PC-3 (cell line): Measurements from ENCODE around the gene PRR27. TPM values are rescaled to one million over a fixed set of nuclear protein-coding genes. Genes with fewer than 3 reads are reported as not detected.
"Not testable (repeated sequence)": the region's sequence is repeated elsewhere in the genome, so short reads cannot be mapped to it uniquely, and the experiment has no call there.

Source experiments
- ATAC-seq: fragments of 200-7000 bp; cut with Tn5 transposase; 2 replicates; pipeline ENCODE4 v1.9.1; 2020; ENCODE audit warnings: mild to moderate bottlenecking, moderate library complexity
- BruUV-seq: library from RNA; stranded (reverse); fragments of 400-500 nt; replicated peaks from 2 replicates; lab custom pipeline; 2021; lab: Mats Ljungman, UMichigan
- CTCF ChIA-PET: fragments of 300-600 bp; sonication (Branson Sonifier 250); formaldehyde crosslinking; loops from one replicate; lab custom pipeline; 2022; ENCODE audit warnings: antibody characterized with exemption; lab: Charles Lee
- POLR2A ChIA-PET: fragments of 300-600 bp; sonication (Branson Sonifier 250); formaldehyde crosslinking; loops from one replicate; lab custom pipeline; 2022; ENCODE audit warnings: antibody characterized with exemption; ENCODE audit not compliant: unreplicated experiment; lab: Charles Lee
- DNase-seq: peaks from one replicate; pipeline ENCODE4 v3.0.0-alpha.2; 2015
- H2AFZ ChIP-seq: fragments of 300-600 bp; sonication (generic); 2 replicates; pipeline ENCODE4 v1.6.0; 2016; ENCODE audit warnings: antibody characterized with exemption, low read length
- H3F3A ChIP-seq: fragments of 300-600 bp; sonication (generic); one replicate; pipeline ENCODE4 v1.6.0; 2017; ENCODE audit warnings: antibody characterized with exemption, low read length, control low read depth, mild to moderate bottlenecking; ENCODE audit not compliant: unreplicated experiment
- H3K27ac ChIP-seq: fragments of 300-600 bp; sonication (generic); 2 replicates; pipeline ENCODE4 v1.5.1; 2016; ENCODE audit warnings: mild to moderate bottlenecking, low read length
- H3K27me3 ChIP-seq: fragments of 300-600 bp; sonication (generic); 2 replicates; pipeline ENCODE4 v1.6.1; 2016; ENCODE audit warnings: low read length, mixed read lengths
- H3K36me3 ChIP-seq: fragments of 300-600 bp; sonication (generic); 2 replicates; pipeline ENCODE4 v1.6.1; 2016; ENCODE audit warnings: low read depth, mixed run types, low read length, mixed read lengths
- H3K4me1 ChIP-seq: fragments of 300-600 bp; sonication (generic); 2 replicates; pipeline ENCODE4 v1.5.1; 2016; ENCODE audit warnings: low read length; ENCODE audit not compliant: insufficient read depth
- H3K4me2 ChIP-seq: fragments of 300-600 bp; sonication (generic); 2 replicates; pipeline ENCODE4 v1.6.0; 2016; ENCODE audit warnings: low read length
- H3K4me3 ChIP-seq: fragments of 300-600 bp; sonication (generic); 2 replicates; pipeline ENCODE4 v1.5.1; 2016; ENCODE audit warnings: mild to moderate bottlenecking, low read length, mixed read lengths
- H3K79me2 ChIP-seq: fragments of 300-600 bp; sonication (generic); 2 replicates; pipeline ENCODE4 v1.6.1; 2017; ENCODE audit warnings: low read length, mixed read lengths
- H3K9ac ChIP-seq: fragments of 300-600 bp; sonication (generic); 2 replicates; pipeline ENCODE4 v1.6.0; 2016; ENCODE audit warnings: mild to moderate bottlenecking, low read length
- H3K9me2 ChIP-seq: fragments of 300-600 bp; sonication (generic); replicated peaks from 2 replicates; pipeline ENCODE4 v1.6.1; 2016; ENCODE audit warnings: mixed run types, low read length, mixed read lengths
- H3K9me3 ChIP-seq: fragments of 300-600 bp; sonication (generic); 2 replicates; pipeline ENCODE4 v1.6.1; 2016; ENCODE audit warnings: low read length, mixed read lengths
- H4K20me1 ChIP-seq: fragments of 300-600 bp; sonication (generic); 2 replicates; pipeline ENCODE4 v1.6.1; 2016; ENCODE audit warnings: low read length, mixed read lengths
- EZH2 ChIP-seq: fragments of 300-600 bp; sonication (generic); IDR thresholded peaks from one replicate; pipeline ENCODE4 v1.6.1; 2017; ENCODE audit warnings: antibody characterized with exemption, mild to moderate bottlenecking, low read length; ENCODE audit not compliant: unreplicated experiment
- EZH2phosphoT487 ChIP-seq: fragments of 300-600 bp; sonication (generic); IDR thresholded peaks from 2 replicates; pipeline ENCODE4 v1.6.1; 2018; ENCODE audit warnings: mild to moderate bottlenecking, antibody characterized with exemption, low read length, borderline replicate concordance
- intact Hi-C: fragments of 100-400 bp; cut with micrococcal nuclease; formaldehyde crosslinking; loops from 2 replicates; pipeline ENCODE4 v1.9.0; 2023
- total RNA-seq: library from RNA; depleted of rRNA; stranded (reverse); fragments of >200 nt; gene quantifications from 2 replicates; pipeline ENCODE4 v1.2.3, GENCODE V29; 2014; rRNA removed
- TF ChIP-seq, protein P1 (sequence below): fragments of 300-600 bp; sonication (generic); conservative IDR thresholded peaks from 2 replicates; pipeline ENCODE4 v1.5.1; 2017; ENCODE audit warnings: antibody characterized with exemption, low read depth, mild to moderate bottlenecking, low read length

PRR27 gene
- total RNA-seq, 1 experiment from 2014 or later, result not detected

GRCh38 chr4:70197842-70198241 is 43.8 kb downstream of the PRR27 start:
- Histone ChIP-seq H3K9me3 (no peaks in the 10 kb centered on the region), H3K4me2 (no peak overlapping the region), H3K27me3 (peaks cover 24% of the 10 kb centered on the region; the same call in 1 of the 2 replicates), H2AFZ (no peak overlapping the region), H3F3A (no peaks in the 10 kb centered on the region), H3K4me1 (no peaks in the 10 kb centered on the region), H3K9me2 (no peaks in the 10 kb centered on the region), H4K20me1 (no peaks in the 10 kb centered on the region), H3K36me3 (no peaks in the 10 kb centered on the region), H3K27ac (no peak overlapping the region), H3K4me3 (no peak overlapping the region), H3K9ac (no peak overlapping the region), H3K79me2 (no peaks in the 10 kb centered on the region)
- BruUV-seq, result no TSS peak
- POLR2A ChIA-PET, result no interaction called here
- DNase-seq (no peak), ATAC-seq (no peak)
- CTCF ChIA-PET, result no interaction called here
- TF ChIP-seq EZH2 (no peak), EZH2phosphoT487 (no peak)
- TF ChIP-seq, protein P1, sequence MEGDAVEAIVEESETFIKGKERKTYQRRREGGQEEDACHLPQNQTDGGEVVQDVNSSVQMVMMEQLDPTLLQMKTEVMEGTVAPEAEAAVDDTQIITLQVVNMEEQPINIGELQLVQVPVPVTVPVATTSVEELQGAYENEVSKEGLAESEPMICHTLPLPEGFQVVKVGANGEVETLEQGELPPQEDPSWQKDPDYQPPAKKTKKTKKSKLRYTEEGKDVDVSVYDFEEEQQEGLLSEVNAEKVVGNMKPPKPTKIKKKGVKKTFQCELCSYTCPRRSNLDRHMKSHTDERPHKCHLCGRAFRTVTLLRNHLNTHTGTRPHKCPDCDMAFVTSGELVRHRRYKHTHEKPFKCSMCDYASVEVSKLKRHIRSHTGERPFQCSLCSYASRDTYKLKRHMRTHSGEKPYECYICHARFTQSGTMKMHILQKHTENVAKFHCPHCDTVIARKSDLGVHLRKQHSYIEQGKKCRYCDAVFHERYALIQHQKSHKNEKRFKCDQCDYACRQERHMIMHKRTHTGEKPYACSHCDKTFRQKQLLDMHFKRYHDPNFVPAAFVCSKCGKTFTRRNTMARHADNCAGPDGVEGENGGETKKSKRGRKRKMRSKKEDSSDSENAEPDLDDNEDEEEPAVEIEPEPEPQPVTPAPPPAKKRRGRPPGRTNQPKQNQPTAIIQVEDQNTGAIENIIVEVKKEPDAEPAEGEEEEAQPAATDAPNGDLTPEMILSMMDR, result no peak
- intact Hi-C loops, result no loop called here

- Histone ChIP-seq H2AFZ (no peak overlapping the region), H4K20me1 (no peaks in the 10 kb centered on the region), H3K27me3 (peaks cover 5% of the 10 kb centered on the region; the same call in 1 of the 2 replicates), H3K9ac (no peak overlapping the region), H3K79me2 (no peaks in the 10 kb centered on the region), H3K4me3 (no peak overlapping the region), H3K36me3 (no peaks in the 10 kb centered on the region), H3K4me1 (no peaks in the 10 kb centered on the region), H3K9me2 (no peaks in the 10 kb centered on the region), H3K4me2 (no peak overlapping the region), H3K27ac (no peak overlapping the region), H3K9me3 (no peaks in the 10 kb centered on the region), H3F3A (no peaks in the 10 kb centered on the region)
- intact Hi-C loops, result no loop called here
- no peak for TF ChIP-seq EZH2
- no peak for TF ChIP-seq EZH2phosphoT487
- TF ChIP-seq, protein P1, result no peak
- BruUV-seq, result no TSS peak
- DNase-seq (no peak), ATAC-seq (no peak)
- POLR2A ChIA-PET, result no interaction called here
- CTCF ChIA-PET, result no interaction called here
Observed at GRCh38 chr4:70203601-70204000, 49.6 kb downstream of the PRR27 start.

DNA sequence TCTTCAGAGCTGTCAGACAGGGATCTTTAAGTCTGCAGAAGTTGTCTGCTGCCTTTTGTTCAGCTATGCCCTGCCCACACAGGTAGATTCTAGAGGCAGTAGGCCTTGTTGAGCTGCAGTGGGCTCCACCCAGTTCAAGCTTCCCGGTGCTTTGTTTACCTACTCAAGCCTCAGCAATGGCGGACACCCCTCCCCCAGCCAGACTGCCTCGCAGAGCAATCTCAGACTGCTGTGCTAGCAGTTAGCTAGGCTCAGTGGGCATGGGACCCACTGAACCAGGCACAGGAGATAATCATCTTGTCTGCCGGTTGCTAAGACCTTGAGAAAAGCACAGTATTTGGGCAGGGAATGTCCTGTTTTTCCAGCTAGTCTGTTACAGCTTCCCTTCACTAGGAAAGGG is 58.7 kb downstream of the PRR27 start:
- H3K4me1 ChIP-seq, H3K27ac ChIP-seq, H3K9me3 ChIP-seq, DNase-seq, H4K20me1 ChIP-seq, H3K36me3 ChIP-seq, H2AFZ ChIP-seq, POLR2A ChIA-PET, intact Hi-C loops, H3K27me3 ChIP-seq, BruUV-seq, ATAC-seq, H3K9ac ChIP-seq, H3K4me3 ChIP-seq, CTCF ChIA-PET, H3K4me2 ChIP-seq, H3K79me2 ChIP-seq, H3K9me2 ChIP-seq, H3F3A ChIP-seq: not testable (repeated sequence)

Other genes starting within 250 kb of the PRR27 start
- gene CSN1S1, start 223.2 kb upstream of the PRR27 start, total RNA-seq, result not detected in 2 replicates
- not detected in 2 replicates for gene CSN2, start 188.5 kb upstream of the PRR27 start, total RNA-seq
- gene STATH, start 158.3 kb upstream of the PRR27 start, total RNA-seq, result not detected in 2 replicates
- gene HTN3, start 125.8 kb upstream of the PRR27 start, total RNA-seq, result not detected in 2 replicates
- gene HTN1, start 103.8 kb upstream of the PRR27 start, total RNA-seq, result not detected in 2 replicates
- gene ODAM, start 41.5 kb downstream of the PRR27 start, total RNA-seq, result not detected in 2 replicates
- gene FDCSP, start 71.9 kb downstream of the PRR27 start, total RNA-seq, result not detected in 2 replicates
- not detected in 2 replicates for gene CSN3, start 88.4 kb downstream of the PRR27 start, total RNA-seq
- gene CABS1, start 180.7 kb downstream of the PRR27 start, total RNA-seq, result not detected in 2 replicates
- not detected in 2 replicates for gene SMR3A, start 206.5 kb downstream of the PRR27 start, total RNA-seq
- not detected in 2 replicates for gene SMR3B, start 228.9 kb downstream of the PRR27 start, total RNA-seq
- not detected in 2 replicates for gene OPRPN, start 243.7 kb downstream of the PRR27 start, total RNA-seq